BLaER1 treated with 17β-estradiol and CSF1 and Interleukin-3, amounts not matched to agents 10 nM and 100 nM (cell line): Measurements from ENCODE around the gene PLEKHG3.
"Not testable (repeated sequence)": the region's sequence is repeated elsewhere in the genome, so short reads cannot be mapped to it uniquely, and the experiment has no call there.

Experiments used
- H3K27ac ChIP-seq, 11 experiments: shearing (Covaris generic); formaldehyde crosslinking; 2 replicates each; pipeline ENCODE4 v1.8.1; 2022
- H3K27me3 ChIP-seq, 11 experiments: shearing (Covaris generic); formaldehyde crosslinking; 2 replicates each; pipeline ENCODE4 v1.8.1; 2022
- H3K36me3 ChIP-seq, 11 experiments: shearing (Covaris generic); formaldehyde crosslinking; 2 replicates each; pipeline ENCODE4 v1.8.1; 2022
- H3K4me1 ChIP-seq, 10 experiments: shearing (Covaris generic); formaldehyde crosslinking; 2 replicates each; pipeline ENCODE4 v1.8.1; 2022
- H3K4me2 ChIP-seq, 11 experiments: shearing (Covaris generic); formaldehyde crosslinking; 2 replicates each; pipeline ENCODE4 v1.8.1; 2022
- H3K4me3 ChIP-seq, 10 experiments: shearing (Covaris generic); formaldehyde crosslinking; 2 replicates each; pipeline ENCODE4 v1.8.1; 2022
- H3K9ac ChIP-seq, 11 experiments: shearing (Covaris generic); formaldehyde crosslinking; 2 replicates each; pipeline ENCODE4 v1.8.1; 2022
- H3K9me3 ChIP-seq, 11 experiments: shearing (Covaris generic); formaldehyde crosslinking; replicated peaks in 1 of 11; 2 replicates each; pipeline ENCODE4 v1.8.1; 2022
- H4K20me1 ChIP-seq, 11 experiments: shearing (Covaris generic); formaldehyde crosslinking; 2 replicates each; pipeline ENCODE4 v1.8.1; 2022
- Cebpa-rat ChIP-seq, 11 experiments: shearing (Covaris generic); IDR thresholded peaks; 2 replicates each; pipeline ENCODE4 v1.8.1; 2022

The PLEKHG3 gene

GRCh38 chr14:64704143-64704742 lies at the start of gene PLEKHG3:
Gene PLEKHG3 (plus strand): TSS chr14:64704424. CDS start chr14:64727632, 23,208 bp downstream.
- H3K4me2 ChIP-seq = peak within 1 kb of the TSS; percentile 93 to 99 (median 98)
- H3K9me3 ChIP-seq = no peaks in the 10 kb centered on the region
- H3K27me3 ChIP-seq = peaks cover 52 to 68% (median 62%) of the 10 kb centered on the region in 11 experiments
- peak within 1 kb of the TSS; percentile 60 to 76 (median 74) for H3K9ac ChIP-seq
- H3K36me3 ChIP-seq = no peaks in the 10 kb centered on the region
- H3K4me3 ChIP-seq = peak within 1 kb of the TSS; percentile 58 to 75 (median 70)
- H3K4me1 ChIP-seq = peaks cover 67 to 77% (median 71%) of the 10 kb centered on the region in 10 experiments
- H4K20me1 ChIP-seq = peaks cover 0 to 19% (median 0%) of the 10 kb centered on the region in 11 experiments; a peak in 4 of 22 replicates
- TF ChIP-seq Cebpa-rat (IDR thresholded peaks at IDR 0.05) = no peak
- peak within 1 kb of the TSS; percentile 7 to 67 (median 55); a peak in 18 of 22 replicates for H3K27ac ChIP-seq

GRCh38 chr14:64654901-64655300 lies 49.3 kb upstream of the PLEKHG3 start:
- H3K9me3 ChIP-seq = peaks cover 6 to 13% (median 9%) of the 10 kb centered on the region in 11 experiments; a peak in 20 of 22 replicates
- peak overlapping the region; percentile 42 to 85 (median 64); a peak in 21 of 22 replicates for H3K4me2 ChIP-seq
- no peak overlapping the region for H3K4me3 ChIP-seq
- H3K36me3 ChIP-seq = no peaks in the 10 kb centered on the region
- H3K27ac ChIP-seq = peak overlapping the region in 9 of 11 experiments; percentile 47 to 65 (median 51); a peak in 15 of 22 replicates
- TF ChIP-seq Cebpa-rat (IDR thresholded peaks at IDR 0.05) = no peak
- H4K20me1 ChIP-seq = no peaks in the 10 kb centered on the region
- no peak overlapping the region for H3K9ac ChIP-seq
- no peaks in the 10 kb centered on the region for H3K27me3 ChIP-seq
- H3K4me1 ChIP-seq = peaks cover 24 to 43% (median 34%) of the 10 kb centered on the region in 10 experiments

- H3K4me1 ChIP-seq = peaks cover 17 to 28% (median 22%) of the 10 kb centered on the region in 10 experiments
Observed at GRCh38 chr14:64656986-64657385, 47.2 kb upstream of the PLEKHG3 start.

GRCh38 chr14:64658201-64658600 lies 46.0 kb upstream of the PLEKHG3 start:
- H3K9ac ChIP-seq = no peak overlapping the region
- H3K4me3 ChIP-seq = no peak overlapping the region
- H3K4me2 ChIP-seq = no peak overlapping the region
- H3K4me1 ChIP-seq = peaks cover 17 to 28% (median 22%) of the 10 kb centered on the region in 10 experiments
- H4K20me1 ChIP-seq = no peaks in the 10 kb centered on the region
- H3K9me3 ChIP-seq = peaks cover 6 to 13% (median 9%) of the 10 kb centered on the region in 11 experiments; a peak in 20 of 22 replicates
- TF ChIP-seq Cebpa-rat (IDR thresholded peaks at IDR 0.05) = no peak
- H3K36me3 ChIP-seq = no peaks in the 10 kb centered on the region
- H3K27me3 ChIP-seq = no peaks in the 10 kb centered on the region
- H3K27ac ChIP-seq = no peak overlapping the region

More at GRCh38 chr14:64656986-64657385, 47.2 kb upstream of the PLEKHG3 start:
- Histone ChIP-seq H3K27ac (no peak overlapping the region), H3K4me2 (no peak overlapping the region), H3K27me3 (no peaks in the 10 kb centered on the region), H3K36me3 (no peaks in the 10 kb centered on the region), H3K9me3 (peaks cover 6 to 13% (median 9%) of the 10 kb centered on the region in 11 experiments; a peak in 20 of 22 replicates), H3K9ac (no peak overlapping the region), H3K4me3 (no peak overlapping the region), H4K20me1 (no peaks in the 10 kb centered on the region)
- TF ChIP-seq Cebpa-rat (IDR thresholded peaks at IDR 0.05) = no peak

GRCh38 chr14:64658700-64659264 lies 45.4 kb upstream of the PLEKHG3 start:
- H3K27me3 ChIP-seq, H3K4me3 ChIP-seq, H3K9ac ChIP-seq, H3K36me3 ChIP-seq, H4K20me1 ChIP-seq, H3K27ac ChIP-seq: not testable (repeated sequence)
- Histone ChIP-seq H3K4me1 (peaks cover 14 to 24% (median 18%) of the 10 kb centered on the region in 10 experiments), H3K9me3 (peaks cover 6 to 13% (median 9%) of the 10 kb centered on the region in 11 experiments; a peak in 20 of 22 replicates), H3K4me2 (peak overlapping the region in 4 of 11 experiments; percentile 9 to 30 (median 11); a peak in 5 of 22 replicates)

GRCh38 chr14:64659366-64659765 lies 44.9 kb upstream of the PLEKHG3 start:
- Histone ChIP-seq H3K9me3 (peaks cover 6 to 13% (median 9%) of the 10 kb centered on the region in 11 experiments; a peak in 20 of 22 replicates), H3K36me3 (no peaks in the 10 kb centered on the region), H3K9ac (no peak overlapping the region), H3K27me3 (no peaks in the 10 kb centered on the region), H3K27ac (no peak overlapping the region), H3K4me3 (no peak overlapping the region), H3K4me1 (peaks cover 9 to 18% (median 13%) of the 10 kb centered on the region in 10 experiments), H3K4me2 (peak overlapping the region in 4 of 11 experiments; percentile 9 to 30 (median 11); a peak in 4 of 22 replicates), H4K20me1 (no peaks in the 10 kb centered on the region)
- no peak for TF ChIP-seq Cebpa-rat (IDR thresholded peaks at IDR 0.05)

- H3K4me3 ChIP-seq = no peak overlapping the region
- no peak for TF ChIP-seq Cebpa-rat (IDR thresholded peaks at IDR 0.05)
- H3K27me3 ChIP-seq = no peaks in the 10 kb centered on the region
- no peaks in the 10 kb centered on the region for H4K20me1 ChIP-seq
- no peak overlapping the region for H3K9ac ChIP-seq
- H3K4me1 ChIP-seq = peaks cover 0 to 8% (median 0%) of the 10 kb centered on the region in 10 experiments; a peak in 4 of 20 replicates
- no peaks in the 10 kb centered on the region for H3K36me3 ChIP-seq
- H3K27ac ChIP-seq = no peak overlapping the region
- peaks cover 2 to 8% (median 3%) of the 10 kb centered on the region in 11 experiments; a peak in 20 of 22 replicates for H3K9me3 ChIP-seq
- H3K4me2 ChIP-seq = no peak overlapping the region
Observed at GRCh38 chr14:64663174-64663573, 41.0 kb upstream of the PLEKHG3 start.

- Histone ChIP-seq H3K27me3 (no peaks in the 10 kb centered on the region), H3K36me3 (no peaks in the 10 kb centered on the region), H3K4me1 (peaks cover 37 to 49% (median 44%) of the 10 kb centered on the region in 10 experiments), H3K9ac (no peak overlapping the region), H3K27ac (no peak overlapping the region), H3K9me3 (peaks cover 0 to 11% (median 4%) of the 10 kb centered on the region in 11 experiments; a peak in 6 of 22 replicates), H4K20me1 (no peaks in the 10 kb centered on the region), H3K4me3 (no peak overlapping the region), H3K4me2 (no peak overlapping the region)
- TF ChIP-seq Cebpa-rat (IDR thresholded peaks at IDR 0.05) = no peak
Observed at GRCh38 chr14:64671591-64671990, 32.6 kb upstream of the PLEKHG3 start.

GRCh38 chr14:64673316-64673715 lies 30.9 kb upstream of the PLEKHG3 start:
- H3K27me3 ChIP-seq = no peaks in the 10 kb centered on the region
- H3K4me1 ChIP-seq = peaks cover 41 to 60% (median 52%) of the 10 kb centered on the region in 10 experiments
- H3K27ac ChIP-seq = peak overlapping the region in 9 of 11 experiments; percentile 47 to 78 (median 68); a peak in 18 of 22 replicates
- H4K20me1 ChIP-seq = no peaks in the 10 kb centered on the region
- peak overlapping the region in 7 of 11 experiments; percentile 1 to 59 (median 27); a peak in 8 of 22 replicates for H3K9ac ChIP-seq
- no peaks in the 10 kb centered on the region for H3K36me3 ChIP-seq
- peak overlapping the region; percentile 49 to 90 (median 72) for H3K4me2 ChIP-seq
- no peak for TF ChIP-seq Cebpa-rat (IDR thresholded peaks at IDR 0.05)
- no peak overlapping the region; a peak in 1 of 20 replicates for H3K4me3 ChIP-seq
- peaks cover 0 to 11% (median 4%) of the 10 kb centered on the region in 11 experiments; a peak in 6 of 22 replicates for H3K9me3 ChIP-seq
